Tibial artery (tissue), 4 donors: ENCODE results near the gene LCE1B.

Experiments
- DNase-seq, 2 donors: peaks; one replicate each; pipeline ENCODE4 v3.0.0-alpha.2; 2019
- H3K27ac ChIP-seq, 2 donors: fragments of 200-600 bp; sonication (generic) in 1 of 2; 1 replicate in 1 of 2; 2 replicates in 1 of 2; pipeline ENCODE4 v1.5.1; 2018 to 2019; ENCODE audit warnings: mild to moderate bottlenecking in 1 of 2
- H3K27me3 ChIP-seq, 2 donors: fragments of 200-600 bp; sonication (generic) in 1 of 2; one replicate each; pipeline versions ENCODE4 v1.5.1 to v1.6.0; 2016 to 2019
- H3K36me3 ChIP-seq, 3 donors: fragments of 200-600 bp; sonication (generic) in 2 of 3; one replicate each; pipeline ENCODE4 v1.5.1; 2016 to 2019; ENCODE audit warnings: mild to moderate bottlenecking in 2 of 3
- H3K4me1 ChIP-seq, 4 donors: fragments of 200-600 bp; sonication (generic) in 2 of 4; 1 replicate in 3 of 4; 2 replicates in 1 of 4; pipeline ENCODE4 v1.5.1; 2016 to 2019
- H3K4me3 ChIP-seq, 2 donors: fragments of 200-600 bp; sonication (generic) in 1 of 2; 1 replicate in 1 of 2; 2 replicates in 1 of 2; pipeline ENCODE4 v1.5.1; 2018 to 2019; ENCODE audit warnings: mild to moderate bottlenecking in 2 of 2
- H3K9me3 ChIP-seq, 3 donors: fragments of 200-600 bp; sonication (generic) in 1 of 3; one replicate each; pipeline ENCODE4 v1.5.1; 2016 to 2019
- CTCF ChIP-seq, 2 experiments: fragments of 200-600 bp in 1 of 2; fragments of 450-650 bp in 1 of 2; IDR thresholded peaks; one replicate each; pipeline ENCODE4 v1.5.1; 2017 to 2019; ENCODE audit warnings: antibody characterized with exemption in 2 of 2, mild to moderate bottlenecking in 1 of 2, moderate library complexity in 1 of 2
- intact Hi-C: fragments of 100-400 bp; cut with DNase I; formaldehyde crosslinking; loops from one replicate; pipeline ENCODE4 v1.15.0; 2023; ENCODE audit warnings: low total_unique reads

The LCE1B gene

DNA sequence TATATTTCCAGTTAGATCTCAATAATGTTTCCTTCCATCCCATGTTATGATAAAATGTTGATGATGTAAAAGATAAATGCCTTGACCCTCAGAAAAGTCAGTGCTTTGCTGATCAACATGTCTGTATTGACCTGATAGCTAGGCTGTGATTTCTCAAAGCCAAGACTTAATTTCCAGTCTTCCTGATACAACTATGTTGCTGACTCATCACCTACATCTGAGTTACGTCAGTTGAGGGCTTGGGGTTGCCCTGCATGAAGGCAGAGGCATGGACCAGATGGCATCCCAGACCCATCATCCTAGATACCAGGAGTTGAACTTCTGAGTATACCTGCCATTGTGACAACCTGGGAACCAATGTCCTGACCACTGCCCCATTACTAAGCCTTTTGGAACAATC lies 10.4 kb upstream of the LCE1B start:
- Histone ChIP-seq H3K27me3 (no peaks in the 10 kb centered on the region), H3K27ac (no peak overlapping the region), H3K9me3 (no peaks in the 10 kb centered on the region), H3K4me1 (no peaks in the 10 kb centered on the region), H3K36me3 (no peaks in the 10 kb centered on the region), H3K4me3 (no peak overlapping the region)
- intact Hi-C loops = no loop called here
- TF ChIP-seq CTCF (IDR thresholded peaks at IDR 0.05) = no peak
- no peak for DNase-seq

GRCh38 chr1:152806576-152806975 lies 5.2 kb upstream of the LCE1B start, which contains the start of gene LCE1C:
Gene LCE1C (minus strand): TSS chr1:152806651. CDS start chr1:152805478, 1,173 bp downstream.
- H3K27me3 ChIP-seq = no peaks in the 10 kb centered on the region
- H3K27ac ChIP-seq = no peak within 1 kb of the TSS
- DNase-seq = no peak
- no peaks in the 10 kb centered on the region for H3K36me3 ChIP-seq
- H3K4me1 ChIP-seq = no peaks in the 10 kb centered on the region
- H3K9me3 ChIP-seq = no peaks in the 10 kb centered on the region
- intact Hi-C loops = no loop called here
- no peak within 1 kb of the TSS for H3K4me3 ChIP-seq
- TF ChIP-seq CTCF (IDR thresholded peaks at IDR 0.05) = no peak

DNA sequence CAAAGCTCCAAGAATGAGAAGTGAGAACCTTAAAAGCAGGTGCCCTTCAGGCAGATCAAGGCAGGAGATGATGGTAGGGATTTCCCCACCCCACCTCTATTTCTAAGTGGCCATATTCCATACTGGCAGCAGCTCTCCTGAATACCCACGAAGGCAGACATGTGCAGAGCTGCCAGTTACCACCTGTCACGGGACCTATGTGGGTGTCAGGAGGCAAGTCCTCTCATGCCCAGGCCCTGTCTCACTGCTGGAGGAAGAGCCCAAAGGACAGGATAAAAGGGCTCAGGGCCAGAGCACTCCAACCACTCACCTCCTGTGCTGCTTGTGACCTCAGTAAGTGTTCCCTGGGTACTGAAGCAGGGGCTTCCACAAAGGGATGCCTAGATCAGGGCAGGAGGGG lies 721 bp upstream of the LCE1B start:
- intact Hi-C loops = no loop called here

DNA sequence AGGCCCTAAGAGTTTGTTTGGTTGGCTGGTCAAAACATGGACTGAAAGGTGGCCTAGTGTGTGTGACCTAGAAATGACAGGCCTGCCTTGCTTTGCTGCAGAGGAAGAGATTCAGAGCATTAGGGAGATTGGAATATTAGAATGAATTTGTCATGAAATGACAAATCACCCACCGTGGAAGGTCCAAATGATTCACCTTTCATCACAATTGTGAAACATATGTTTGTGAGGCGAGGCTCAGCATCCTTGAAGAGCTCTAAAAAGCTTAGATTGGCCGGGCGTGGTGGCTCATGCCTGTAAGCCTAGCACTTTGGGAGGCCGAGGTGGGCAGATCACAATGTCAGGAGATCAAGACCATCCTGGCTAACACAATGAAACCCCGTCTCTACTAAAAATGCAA lies 5.5 kb downstream of the LCE1B start:
- H3K27ac ChIP-seq = no peak overlapping the region
- no peaks in the 10 kb centered on the region for H3K36me3 ChIP-seq
- no peaks in the 10 kb centered on the region for H3K9me3 ChIP-seq
- no peak for DNase-seq
- H3K4me3 ChIP-seq = no peak overlapping the region
- H3K4me1 ChIP-seq = no peaks in the 10 kb centered on the region
- TF ChIP-seq CTCF (IDR thresholded peaks at IDR 0.05) = no peak
- no peaks in the 10 kb centered on the region for H3K27me3 ChIP-seq
- intact Hi-C loops = no loop called here

More for the DNA sequence above, 721 bp upstream of the LCE1B start:
- no peak overlapping the region for H3K27ac ChIP-seq
- H3K4me1 ChIP-seq = no peaks in the 10 kb centered on the region
- no peak for DNase-seq
- H3K27me3 ChIP-seq = no peaks in the 10 kb centered on the region
- no peaks in the 10 kb centered on the region for H3K36me3 ChIP-seq
- H3K4me3 ChIP-seq = no peak overlapping the region
- TF ChIP-seq CTCF (IDR thresholded peaks at IDR 0.05) = no peak
- no peaks in the 10 kb centered on the region for H3K9me3 ChIP-seq

GRCh38 chr1:152823294-152823693 lies 11.5 kb downstream of the LCE1B start:
- H3K27me3 ChIP-seq = no peaks in the 10 kb centered on the region
- H3K9me3 ChIP-seq = no peaks in the 10 kb centered on the region
- no peaks in the 10 kb centered on the region for H3K36me3 ChIP-seq
- no peak overlapping the region for H3K27ac ChIP-seq
- intact Hi-C loops = no loop called here
- no peak for TF ChIP-seq CTCF (IDR thresholded peaks at IDR 0.05)
- H3K4me1 ChIP-seq = no peaks in the 10 kb centered on the region
- H3K4me3 ChIP-seq = no peak overlapping the region
- DNase-seq = no peak

DNA sequence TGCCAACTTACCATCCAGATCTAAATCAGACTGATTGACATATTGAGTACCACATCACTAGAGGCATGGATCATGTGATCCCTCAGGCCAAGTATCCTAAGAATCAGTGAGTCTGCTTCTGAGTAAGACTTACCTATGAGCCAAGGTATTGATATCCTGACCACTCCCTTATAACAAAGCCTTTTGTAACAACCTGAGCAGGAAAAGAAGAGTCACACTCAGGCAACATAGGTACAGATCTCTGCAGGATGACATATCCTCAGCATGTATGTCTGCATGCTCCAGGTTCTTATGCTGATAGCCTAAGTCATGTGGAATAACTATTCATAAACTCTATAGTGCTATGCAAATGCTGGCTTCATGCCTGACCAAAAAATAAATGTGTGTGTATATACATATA lies 13.2 kb downstream of the LCE1B start:
- H3K27me3 ChIP-seq = no peaks in the 10 kb centered on the region
- no peaks in the 10 kb centered on the region for H3K9me3 ChIP-seq
- no peak overlapping the region for H3K4me3 ChIP-seq
- TF ChIP-seq CTCF (IDR thresholded peaks at IDR 0.05) = no peak
- intact Hi-C loops = no loop called here
- H3K4me1 ChIP-seq = no peaks in the 10 kb centered on the region
- H3K27ac ChIP-seq = no peak overlapping the region
- no peak for DNase-seq
- H3K36me3 ChIP-seq = no peaks in the 10 kb centered on the region
